PFSK-1 (cell line): ENCODE results near the gene CCL23.

Source experiments
- POLR2AphosphoS5 ChIP-seq: IDR thresholded peaks from 2 replicates; pipeline ENCODE4 v1.6.1; 2012; ENCODE audit warnings: low read depth, mild to moderate bottlenecking, control low read depth, low read length, moderate library complexity
- SIN3A ChIP-seq: IDR thresholded peaks from 2 replicates; pipeline ENCODE4 v1.6.1; 2012; ENCODE audit warnings: mild to moderate bottlenecking, low read length, moderate library complexity, borderline replicate concordance; ENCODE audit not compliant: insufficient read depth
- TAF1 ChIP-seq: IDR thresholded peaks from 2 replicates; pipeline ENCODE4 v1.6.1; 2012; ENCODE audit warnings: low read length, control low read depth, borderline replicate concordance; ENCODE audit not compliant: insufficient read depth
- TF ChIP-seq, protein P1 (sequence below), 2 experiments: IDR thresholded peaks; 2 replicates each; pipeline versions ENCODE4 v1.6.1 to v1.8.0; 2011 to 2012; ENCODE audit warnings: low read depth in 2 of 2, low read length in 2 of 2, control low read depth in 1 of 2, inconsistent platforms in 1 of 2, mild to moderate bottlenecking in 1 of 2, moderate library complexity in 1 of 2; ENCODE audit not compliant: insufficient read depth in 1 of 2

- TF ChIP-seq POLR2AphosphoS5 (no peak), SIN3A (no peak), TAF1 (no peak)
- TF ChIP-seq, protein P1, sequence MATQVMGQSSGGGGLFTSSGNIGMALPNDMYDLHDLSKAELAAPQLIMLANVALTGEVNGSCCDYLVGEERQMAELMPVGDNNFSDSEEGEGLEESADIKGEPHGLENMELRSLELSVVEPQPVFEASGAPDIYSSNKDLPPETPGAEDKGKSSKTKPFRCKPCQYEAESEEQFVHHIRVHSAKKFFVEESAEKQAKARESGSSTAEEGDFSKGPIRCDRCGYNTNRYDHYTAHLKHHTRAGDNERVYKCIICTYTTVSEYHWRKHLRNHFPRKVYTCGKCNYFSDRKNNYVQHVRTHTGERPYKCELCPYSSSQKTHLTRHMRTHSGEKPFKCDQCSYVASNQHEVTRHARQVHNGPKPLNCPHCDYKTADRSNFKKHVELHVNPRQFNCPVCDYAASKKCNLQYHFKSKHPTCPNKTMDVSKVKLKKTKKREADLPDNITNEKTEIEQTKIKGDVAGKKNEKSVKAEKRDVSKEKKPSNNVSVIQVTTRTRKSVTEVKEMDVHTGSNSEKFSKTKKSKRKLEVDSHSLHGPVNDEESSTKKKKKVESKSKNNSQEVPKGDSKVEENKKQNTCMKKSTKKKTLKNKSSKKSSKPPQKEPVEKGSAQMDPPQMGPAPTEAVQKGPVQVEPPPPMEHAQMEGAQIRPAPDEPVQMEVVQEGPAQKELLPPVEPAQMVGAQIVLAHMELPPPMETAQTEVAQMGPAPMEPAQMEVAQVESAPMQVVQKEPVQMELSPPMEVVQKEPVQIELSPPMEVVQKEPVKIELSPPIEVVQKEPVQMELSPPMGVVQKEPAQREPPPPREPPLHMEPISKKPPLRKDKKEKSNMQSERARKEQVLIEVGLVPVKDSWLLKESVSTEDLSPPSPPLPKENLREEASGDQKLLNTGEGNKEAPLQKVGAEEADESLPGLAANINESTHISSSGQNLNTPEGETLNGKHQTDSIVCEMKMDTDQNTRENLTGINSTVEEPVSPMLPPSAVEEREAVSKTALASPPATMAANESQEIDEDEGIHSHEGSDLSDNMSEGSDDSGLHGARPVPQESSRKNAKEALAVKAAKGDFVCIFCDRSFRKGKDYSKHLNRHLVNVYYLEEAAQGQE (IDR thresholded peaks at IDR 0.05; ENCODE audit: insufficient read depth in 1 of 2, low read depth in 2 of 2, low read length in 2 of 2): no peak
These were observed 31.9 kb upstream of the CCL23 start for GRCh38 chr17:36049643-36050042.
